Measurements from ENCODE around the gene IGFBP7. TPM values are rescaled to one million over a fixed set of nuclear protein-coding genes. Genes with fewer than 3 reads are reported as not detected.

Gene IGFBP7
- polyA plus RNA-seq, 1 donor: 463 TPM

DNA sequence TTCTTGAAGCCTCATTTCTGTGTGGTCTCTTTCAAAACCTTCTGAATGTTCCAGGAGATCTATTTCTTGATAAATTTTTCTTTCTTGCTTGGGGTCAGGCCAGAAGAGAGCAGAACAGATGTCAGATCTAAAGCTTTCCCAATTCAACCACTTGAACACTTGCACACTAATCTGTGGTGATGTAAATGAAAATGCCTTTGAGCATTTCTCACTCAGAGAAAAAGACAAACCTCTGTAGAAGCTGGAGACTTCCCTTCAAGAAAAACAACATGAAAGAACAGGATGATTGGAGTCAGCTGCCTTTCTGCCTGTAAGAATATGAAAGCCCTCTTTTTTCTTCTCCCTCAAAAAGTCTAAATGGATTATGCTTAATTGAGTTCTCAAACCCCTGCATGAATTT, 11.2 kb downstream of the IGFBP7 start:
- no peak for DNase-seq

GRCh38 chr4:57098415-57098814, 11.8 kb downstream of the IGFBP7 start:
- no peak for DNase-seq

- no peak for DNase-seq
Measured at GRCh38 chr4:57097711-57098110, 12.5 kb downstream of the IGFBP7 start.

DNA sequence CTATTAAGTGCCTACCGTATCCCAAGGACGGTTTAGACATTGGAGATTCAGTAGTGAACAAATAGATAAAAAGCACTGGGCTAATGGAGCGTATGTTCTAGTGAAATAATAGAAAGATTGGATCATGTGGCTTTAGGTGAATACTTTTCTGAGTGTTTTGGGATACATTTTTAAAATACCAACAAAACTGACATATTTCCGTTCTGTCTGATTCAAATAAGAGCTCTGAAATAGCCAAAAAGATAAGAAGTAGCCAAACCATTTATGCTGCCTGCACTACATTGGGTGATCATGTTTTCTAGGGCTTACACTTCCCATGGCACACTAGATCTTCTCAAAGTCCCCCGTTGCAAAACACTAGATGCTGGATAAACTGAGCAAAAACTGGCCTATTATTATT, 14.2 kb downstream of the IGFBP7 start:
- DNase-seq: no peak

GRCh38 chr4:57095245-57095644, 14.9 kb downstream of the IGFBP7 start:
- no peak for DNase-seq

GRCh38 chr4:57094832-57095223, 15.4 kb downstream of the IGFBP7 start:
- no peak for DNase-seq

DNA sequence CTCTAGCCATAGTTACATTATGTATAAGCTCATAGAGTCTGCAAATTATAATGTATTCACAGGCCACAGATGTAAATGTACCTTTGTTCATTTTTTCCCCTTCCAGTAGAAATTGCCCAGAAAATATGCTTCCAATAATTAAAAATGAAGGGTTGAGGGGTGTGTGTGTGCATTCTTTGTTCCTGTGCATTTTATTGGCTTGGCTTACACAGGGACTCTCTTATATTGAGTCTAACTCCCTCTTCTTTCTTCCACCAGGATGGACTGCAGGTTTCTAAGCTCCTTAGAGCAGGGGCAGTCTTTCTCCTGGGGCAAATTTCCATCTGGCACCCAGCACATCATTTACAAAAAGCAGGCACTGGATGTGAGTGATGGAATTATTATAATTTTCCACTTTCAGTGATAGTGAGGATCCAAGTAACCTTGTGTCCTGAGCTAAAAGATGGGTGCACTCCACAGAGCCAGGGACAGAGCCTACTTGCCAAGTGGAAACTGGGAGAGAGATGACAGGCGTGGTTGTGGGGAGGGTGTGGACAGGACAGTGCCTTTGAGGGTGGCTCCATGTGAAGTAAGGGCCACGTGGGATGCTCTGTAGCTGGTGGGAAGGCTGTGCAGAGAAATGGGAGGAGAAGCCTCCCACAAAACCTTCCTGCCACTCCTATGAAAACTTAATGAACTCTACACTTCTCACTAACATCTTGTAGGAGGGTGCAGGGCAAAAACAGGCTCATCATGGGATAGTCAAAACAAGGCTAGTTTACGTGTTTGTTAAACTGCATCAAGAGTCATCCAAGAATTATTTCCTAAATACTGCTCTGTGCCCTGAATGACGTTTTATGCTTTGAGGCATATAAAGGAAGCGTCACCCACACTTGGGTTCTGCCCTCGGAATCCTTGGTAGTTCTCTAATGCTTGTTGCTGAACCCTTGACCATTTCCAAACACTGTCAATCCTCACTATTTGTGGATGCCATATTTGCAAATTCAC, 16.0 kb downstream of the IGFBP7 start:
- no peak for DNase-seq

- no peak for DNase-seq
Measured at GRCh38 chr4:57091657-57092162, 18.5 kb downstream of the IGFBP7 start.

- no peak for DNase-seq
Measured at GRCh38 chr4:57090079-57090478, 20.1 kb downstream of the IGFBP7 start.

DNA sequence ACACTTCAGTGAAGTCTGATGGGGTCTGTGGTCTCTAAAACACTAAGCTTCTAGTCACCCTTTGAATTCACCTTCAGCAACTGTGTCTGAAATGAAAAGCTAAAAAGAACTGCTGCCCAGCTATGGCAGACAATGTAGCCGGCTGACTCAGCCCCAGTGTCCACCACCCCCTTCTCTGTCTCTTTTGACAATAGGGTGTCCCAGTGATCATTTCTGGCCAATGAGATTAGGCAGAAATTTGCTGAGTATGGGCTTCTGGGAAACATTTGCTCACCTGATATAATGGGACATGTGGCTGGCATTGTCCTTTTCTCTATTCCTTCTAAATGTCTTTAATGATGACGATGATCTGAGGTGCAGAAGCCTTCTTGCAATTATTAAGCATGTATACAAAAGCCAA, 20.6 kb downstream of the IGFBP7 start:
- DNase-seq: no peak

GRCh38 chr4:57086031-57086723, 24.0 kb downstream of the IGFBP7 start:
- DNase-seq: no peak

GRCh38 chr4:57085278-57085677, 24.9 kb downstream of the IGFBP7 start:
- DNase-seq: no peak

DNA sequence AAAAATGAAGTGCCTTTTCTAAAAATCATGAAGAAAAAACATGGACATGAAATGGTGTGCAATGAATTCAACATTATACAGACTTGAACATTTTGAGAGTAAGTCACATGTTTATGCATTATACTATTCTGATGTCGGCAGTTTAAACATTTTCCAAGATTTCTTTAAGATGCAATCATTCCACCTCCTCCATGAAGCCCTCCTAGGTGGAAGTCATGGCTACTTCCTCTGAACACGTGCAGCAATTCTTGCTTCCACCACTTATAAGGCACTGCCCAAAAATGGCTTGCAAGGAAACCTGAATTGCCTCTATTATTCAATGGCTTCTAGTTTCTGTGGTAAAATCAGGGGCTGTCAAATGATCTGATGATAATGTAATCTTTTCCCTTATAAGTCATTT, 25.8 kb downstream of the IGFBP7 start:
- no peak for DNase-seq

GRCh38 chr4:57083090-57083489, 27.1 kb downstream of the IGFBP7 start:
- DNase-seq: no peak

- DNase-seq: no peak
Measured at GRCh38 chr4:57081651-57082621, 28.2 kb downstream of the IGFBP7 start.

GRCh38 chr4:57080781-57081650, 29.2 kb downstream of the IGFBP7 start:
- DNase-seq: no peak

DNA sequence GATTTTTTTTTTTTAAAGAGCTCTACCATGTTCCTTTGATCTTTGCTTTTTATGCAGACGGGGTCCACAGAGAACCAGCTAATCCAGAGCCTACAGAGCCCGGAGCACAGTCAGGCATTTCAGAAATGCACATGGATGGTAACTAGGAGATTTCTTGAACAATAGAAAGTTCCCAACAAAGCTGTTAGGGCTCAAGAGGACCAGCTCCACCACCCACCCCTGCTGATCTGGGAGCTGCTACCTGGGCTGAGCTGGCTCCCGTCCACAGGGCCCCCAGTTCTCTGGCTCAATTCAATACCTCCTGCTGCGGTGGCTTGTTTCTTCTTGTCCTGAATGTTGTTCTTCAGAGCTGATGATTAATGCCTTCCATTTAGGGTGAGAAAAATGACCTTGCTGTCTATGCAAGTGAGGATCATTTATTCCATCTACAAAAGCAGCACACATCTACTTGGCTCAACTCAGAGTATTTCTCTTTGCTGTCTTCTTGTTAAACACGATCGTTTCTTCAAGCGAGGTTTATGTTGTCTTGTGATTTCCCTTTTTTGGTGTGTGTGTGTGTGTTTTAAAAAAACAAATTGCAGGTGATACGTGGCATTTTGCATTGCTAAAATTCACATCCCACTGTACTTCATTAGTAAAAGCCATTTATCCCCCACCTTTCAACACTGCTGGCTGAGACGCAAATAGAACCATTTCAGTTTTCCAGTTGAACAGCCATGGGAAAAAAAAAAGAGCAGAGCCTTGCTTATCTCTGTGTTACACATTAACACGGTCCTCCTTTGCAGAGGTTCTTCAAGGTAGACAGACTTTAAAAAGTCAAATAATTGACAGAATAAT, 31.3 kb downstream of the IGFBP7 start:
- no peak for DNase-seq

DNA sequence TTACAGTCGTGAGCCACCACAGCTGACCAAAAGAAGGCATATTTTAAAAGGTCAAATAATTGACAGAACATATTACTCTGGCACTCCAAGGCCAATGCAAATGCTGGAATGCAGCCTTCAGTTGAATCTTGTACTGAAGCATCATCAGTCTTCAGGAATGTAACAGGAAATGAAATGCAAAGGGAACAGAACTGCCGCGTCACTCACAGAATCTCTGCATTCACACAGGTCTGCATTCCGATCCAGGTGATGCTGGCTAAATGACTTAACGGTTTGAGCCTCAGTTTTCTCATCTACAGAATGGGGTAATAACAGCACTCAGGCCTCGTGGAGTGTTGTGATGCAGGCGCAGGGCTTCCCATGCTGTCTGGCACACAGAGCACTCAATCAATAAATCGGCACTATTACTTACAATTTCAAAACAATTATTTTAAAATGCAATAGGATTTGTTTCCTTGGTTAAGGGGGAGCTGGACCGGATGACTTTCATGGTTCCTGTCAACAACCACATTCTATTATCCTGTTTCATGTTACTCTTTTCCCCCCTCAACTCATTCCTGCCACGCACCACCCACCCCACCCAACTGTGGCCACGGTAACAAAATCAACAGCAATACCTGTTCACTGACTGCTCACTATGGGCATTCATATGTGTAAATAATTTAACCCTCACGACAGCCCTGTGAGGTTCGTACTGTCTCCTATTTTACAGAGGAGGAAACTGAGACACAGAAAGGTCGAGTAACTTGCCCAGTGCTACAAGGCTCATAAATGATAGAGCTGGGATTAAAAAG, 32.4 kb downstream of the IGFBP7 start:
- DNase-seq: no peak

DNA sequence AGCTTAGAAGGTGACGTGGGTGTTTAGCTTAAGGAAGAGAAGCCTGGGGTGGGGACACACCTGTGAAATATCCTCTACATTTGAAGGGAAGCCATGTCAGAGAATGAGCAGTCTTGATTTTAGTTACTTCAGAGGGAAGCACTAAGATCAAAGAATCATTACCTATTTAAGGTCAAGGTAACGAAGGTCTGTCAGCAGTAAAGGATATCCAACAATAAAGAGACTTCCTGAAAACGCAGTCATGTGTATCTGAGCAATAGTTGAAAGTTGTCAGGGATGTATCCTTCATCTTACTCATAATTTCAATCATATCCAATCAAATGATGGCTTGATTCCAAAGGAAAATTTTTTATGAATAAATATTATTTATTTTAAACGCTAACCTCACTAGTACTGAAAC, 33.5 kb downstream of the IGFBP7 start:
- DNase-seq: no peak
